Sigmoid colon (tissue), 4 donors: ENCODE results near the gene IQSEC3.
"Not testable (repeated sequence)": the region's sequence is repeated elsewhere in the genome, so short reads cannot be mapped to it uniquely, and the experiment has no call there.

Experiments
- CTCF ChIP-seq, 4 experiments: fragments of 450-650 bp in 3 of 4; fragments of 200-600 bp in 1 of 4; IDR thresholded peaks; one replicate each; pipeline ENCODE4 v1.5.1; 2016 to 2019; ENCODE audit warnings: antibody characterized with exemption in 4 of 4, mild to moderate bottlenecking in 3 of 4, moderate library complexity in 2 of 4
- EP300 ChIP-seq, 4 donors: sonication (generic); formaldehyde crosslinking; IDR thresholded peaks; one replicate each; pipeline ENCODE4 v1.6.1; 2017; ENCODE audit warnings: antibody characterized with exemption in 4 of 4

DNA sequence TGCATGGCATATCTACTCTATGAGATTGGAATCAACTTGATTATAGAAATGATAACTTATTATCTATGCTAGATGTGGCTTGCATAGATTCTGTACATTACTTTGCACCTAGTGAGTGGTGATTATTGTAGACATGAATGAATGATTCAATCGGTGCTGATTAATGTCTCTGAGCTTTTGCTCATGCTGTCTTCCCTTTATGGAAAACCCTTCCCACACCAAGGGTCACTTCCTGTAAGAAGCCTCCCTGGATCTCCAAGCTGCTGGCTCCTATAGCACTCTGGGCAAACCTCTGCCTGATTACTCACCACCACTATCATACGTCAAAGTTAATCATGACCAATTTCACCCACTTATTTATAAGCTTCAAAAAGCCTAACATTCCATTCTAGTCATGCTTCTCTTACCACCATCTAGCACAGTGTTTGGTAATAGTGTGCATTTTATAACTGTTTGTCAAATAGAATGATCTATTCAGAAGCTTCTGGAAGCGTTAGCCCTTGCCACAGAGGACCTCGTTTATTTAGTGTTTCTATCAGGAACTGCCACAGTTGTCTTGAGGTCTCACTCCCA, 990 bp upstream of the IQSEC3 start:
- TF ChIP-seq CTCF, EP300 (IDR thresholded peaks at IDR 0.05): not testable (repeated sequence)
